Germinal center (tissue), 1 donor: ENCODE measurements around the gene ZPBP2.
"Not testable (repeated sequence)": the region's sequence is repeated elsewhere in the genome, so short reads cannot be mapped to it uniquely, and the experiment has no call there.

Experiments used
- DNase-seq: peaks from one replicate; pipeline ENCODE4 v3.0.0; 2012; ENCODE audit warnings: mixed read lengths, low spot score

Gene ZPBP2

DNA sequence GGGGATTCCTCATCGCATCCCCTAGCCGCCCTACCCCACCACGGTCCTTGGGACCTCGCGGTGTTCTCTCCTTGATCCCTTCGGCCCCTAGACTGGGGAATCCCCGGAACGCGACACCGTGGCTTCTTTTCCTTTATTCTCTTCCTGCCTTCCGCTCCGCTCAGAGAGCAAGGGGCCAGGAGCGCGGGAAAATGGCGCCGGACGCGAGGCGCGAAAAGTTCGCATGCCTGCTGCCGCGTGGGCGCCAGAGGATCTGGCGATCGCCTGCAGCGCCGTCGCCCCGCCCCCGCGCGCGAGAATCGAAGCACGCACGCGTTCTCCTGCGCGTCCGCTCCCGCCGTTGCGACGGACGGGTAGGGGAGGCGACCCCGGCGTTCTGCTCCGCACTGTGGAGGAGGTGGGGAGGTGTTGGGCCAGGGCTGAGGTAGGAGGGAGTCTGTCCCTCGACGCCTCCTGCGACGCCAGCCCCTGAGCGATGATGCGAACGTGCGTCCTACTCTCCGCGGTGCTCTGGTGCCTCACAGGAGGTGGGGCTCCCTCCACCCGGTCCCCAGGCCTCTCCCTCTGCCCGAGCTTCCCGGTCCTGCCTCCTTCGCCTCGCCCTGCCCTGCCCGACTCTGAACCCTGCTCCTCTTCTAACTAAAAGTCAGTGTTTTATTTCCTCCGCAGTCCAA, at the start of gene ZPBP2:
TSS of gene ZPBP2 (plus strand) at position 323 of the 674 bp plus-strand sequence. CDS start at position 476, 153 bp downstream.
- peak; percentile 19 for DNase-seq

DNA sequence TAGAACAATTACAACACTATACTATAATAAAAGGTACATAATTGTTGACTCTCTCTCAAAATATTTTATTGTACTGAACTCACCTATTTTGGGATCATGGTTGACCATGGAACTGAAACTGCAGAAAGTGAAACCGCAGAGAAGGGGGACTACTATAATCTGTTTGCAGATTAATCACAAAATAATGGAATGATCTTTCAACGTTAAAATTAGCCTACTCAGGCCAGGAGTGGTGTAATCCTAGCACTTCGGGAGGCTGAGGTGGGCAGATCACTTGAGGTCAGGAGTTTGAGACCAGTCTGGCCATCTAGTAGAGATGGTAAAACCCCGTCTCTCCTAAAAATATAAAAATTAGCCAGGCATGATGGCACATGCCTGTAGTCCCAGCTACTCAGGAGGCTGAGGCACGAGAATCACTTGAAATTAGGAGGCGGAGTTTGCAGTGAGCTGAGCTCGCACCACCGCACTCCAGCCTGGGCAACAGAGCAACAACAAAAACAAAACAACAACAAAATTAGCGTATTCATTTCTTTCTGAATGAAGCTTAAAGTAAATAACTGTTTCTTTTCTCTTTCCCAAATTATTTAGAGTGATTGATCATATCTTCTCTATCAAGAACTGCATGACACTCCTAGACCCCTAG, 49.5 kb upstream of the ZPBP2 start:
- DNase-seq, result no peak

- DNase-seq, result no peak
Observed at GRCh38 chr17:39820541-39820940, 47.5 kb upstream of the ZPBP2 start.

DNA sequence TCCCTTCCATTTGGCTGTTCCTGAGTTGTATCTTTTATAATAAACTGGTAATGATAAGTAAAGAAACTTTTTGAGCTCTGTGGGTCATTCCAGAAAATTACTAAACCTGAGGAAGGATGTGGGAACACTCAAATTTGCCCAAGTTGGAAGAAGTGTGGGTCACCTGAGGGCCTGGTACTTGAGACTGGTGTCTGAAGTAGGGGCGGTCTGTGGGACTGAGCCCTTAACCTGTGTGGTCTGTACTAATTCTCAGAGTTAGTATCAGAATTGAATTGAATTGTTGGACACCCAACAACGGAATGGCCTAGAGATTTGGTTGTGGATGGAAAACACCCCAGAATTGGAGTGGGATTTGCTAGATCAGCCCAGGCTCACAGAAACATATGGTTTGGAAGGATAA, 47.0 kb upstream of the ZPBP2 start:
- DNase-seq, result no peak

GRCh38 chr17:39822051-39822451, 46.0 kb upstream of the ZPBP2 start:
- peak; percentile 27 for DNase-seq

GRCh38 chr17:39823407-39824054, 44.5 kb upstream of the ZPBP2 start:
- DNase-seq, result no peak

DNA sequence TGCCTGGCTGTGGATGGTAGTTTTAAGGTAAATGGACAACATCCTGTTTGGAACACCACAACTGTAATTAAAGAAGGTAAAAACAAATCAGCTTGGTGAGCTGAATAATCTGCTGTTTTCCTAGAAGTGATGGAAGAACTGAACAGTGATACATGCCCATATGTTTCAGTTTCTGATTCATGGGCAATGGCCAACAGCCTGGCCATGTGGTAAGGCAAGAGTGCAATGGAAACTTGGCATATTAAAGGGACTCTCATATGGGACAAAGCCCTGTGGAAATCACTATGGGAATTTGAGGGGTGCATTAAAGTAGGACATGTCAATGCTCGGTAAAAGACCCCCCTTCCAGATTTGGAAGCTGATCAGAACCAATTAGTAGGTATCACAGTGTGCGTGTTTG, 41.7 kb upstream of the ZPBP2 start:
- DNase-seq, result no peak

DNA sequence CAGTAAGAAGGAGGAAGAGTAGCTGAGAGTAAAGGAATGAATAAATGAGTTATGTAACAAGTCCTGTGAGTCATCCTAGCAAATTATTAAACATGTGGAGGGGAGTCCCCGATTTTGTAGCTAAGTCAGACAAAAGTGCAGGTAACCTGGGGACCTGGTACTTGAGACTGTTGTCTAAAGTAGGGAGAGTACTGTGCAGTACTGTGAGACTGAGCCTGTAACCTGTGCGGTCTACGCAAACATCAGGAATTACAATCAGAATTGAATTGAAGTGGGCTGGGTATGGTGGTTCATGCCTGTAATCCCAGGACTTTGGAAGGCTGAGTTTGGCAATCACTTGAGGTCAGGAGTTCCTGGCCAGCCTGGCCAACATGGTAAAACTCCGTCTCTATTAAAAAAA, 39.6 kb upstream of the ZPBP2 start:
- DNase-seq, result no peak

DNA sequence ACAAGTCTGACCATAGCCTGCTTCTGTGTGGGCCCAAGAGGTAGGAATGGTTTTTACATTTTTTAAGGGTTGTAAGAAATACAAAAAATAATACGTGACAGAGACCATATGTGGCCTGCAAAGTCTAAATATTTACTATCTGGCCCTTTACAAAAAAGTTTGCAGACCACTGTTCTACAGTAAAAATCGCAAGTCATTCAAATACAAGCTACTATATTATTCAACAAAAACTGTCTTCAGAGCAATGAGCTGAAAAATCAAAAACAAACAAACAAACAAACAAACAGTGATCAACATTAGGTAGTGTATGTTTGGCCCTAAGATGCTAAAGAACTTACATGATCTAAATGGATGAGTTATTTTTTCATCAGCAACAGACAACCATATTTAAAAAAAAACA, 36.4 kb upstream of the ZPBP2 start:
- DNase-seq, result no peak

GRCh38 chr17:39834017-39834416, 34.0 kb upstream of the ZPBP2 start:
- no peak for DNase-seq

DNA sequence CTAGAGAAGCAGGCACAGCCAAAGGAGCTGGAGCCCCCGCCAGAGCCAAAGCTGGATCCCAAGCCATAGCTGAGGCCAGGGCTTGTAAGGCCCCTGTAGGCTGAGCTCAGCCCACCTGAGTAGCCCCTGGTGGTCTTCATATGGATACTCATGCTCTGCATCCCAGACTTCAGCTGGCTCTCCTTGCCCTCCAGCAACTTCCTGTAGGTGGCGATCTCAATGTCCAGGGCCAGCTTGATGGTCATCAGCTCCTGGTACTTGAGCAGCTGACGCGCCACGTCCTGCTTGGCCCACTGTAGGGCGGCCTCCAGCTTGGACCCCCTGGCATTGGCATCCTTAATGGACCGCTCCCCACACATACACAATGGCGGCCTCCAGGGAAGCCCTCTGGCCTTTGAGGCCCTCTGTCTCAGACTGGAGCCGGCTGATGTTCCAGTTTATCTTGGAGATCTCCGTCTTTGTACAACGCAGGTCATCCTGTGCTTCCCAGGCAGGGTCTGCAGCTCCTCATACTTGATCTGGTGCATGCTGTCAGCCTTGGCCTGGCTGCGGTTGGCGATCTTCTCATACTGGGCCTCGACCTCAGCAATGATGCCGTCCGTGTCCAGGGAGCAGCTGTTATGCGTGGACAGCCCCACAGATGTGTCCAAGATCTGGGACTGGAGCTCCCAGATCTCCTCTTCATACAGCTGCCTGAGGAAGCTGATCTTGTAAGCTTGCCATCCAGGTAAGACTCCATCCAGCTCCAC, 32.8 kb upstream of the ZPBP2 start:
- no peak for DNase-seq

GRCh38 chr17:39836117-39836516, 31.9 kb upstream of the ZPBP2 start:
- DNase-seq, result no peak

DNA sequence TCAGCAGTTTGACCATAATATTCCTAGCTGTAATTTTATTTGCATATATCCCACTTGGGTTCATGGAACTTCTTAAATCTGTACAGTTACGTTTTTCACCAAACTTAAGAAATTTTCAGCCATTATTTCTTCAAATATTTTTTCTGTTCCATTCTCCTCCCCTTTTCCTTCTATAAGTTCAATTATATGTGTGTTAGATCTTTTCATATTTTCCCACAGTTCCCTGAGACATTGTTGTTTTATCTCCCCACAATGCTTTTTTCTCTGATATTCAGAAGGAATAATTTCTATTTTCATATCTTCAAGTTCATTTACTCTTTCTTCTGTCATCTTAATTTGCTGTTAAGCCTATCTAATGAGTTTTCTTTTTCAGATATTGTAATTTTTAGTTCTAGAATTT, 29.9 kb upstream of the ZPBP2 start:
- no peak for DNase-seq

DNA sequence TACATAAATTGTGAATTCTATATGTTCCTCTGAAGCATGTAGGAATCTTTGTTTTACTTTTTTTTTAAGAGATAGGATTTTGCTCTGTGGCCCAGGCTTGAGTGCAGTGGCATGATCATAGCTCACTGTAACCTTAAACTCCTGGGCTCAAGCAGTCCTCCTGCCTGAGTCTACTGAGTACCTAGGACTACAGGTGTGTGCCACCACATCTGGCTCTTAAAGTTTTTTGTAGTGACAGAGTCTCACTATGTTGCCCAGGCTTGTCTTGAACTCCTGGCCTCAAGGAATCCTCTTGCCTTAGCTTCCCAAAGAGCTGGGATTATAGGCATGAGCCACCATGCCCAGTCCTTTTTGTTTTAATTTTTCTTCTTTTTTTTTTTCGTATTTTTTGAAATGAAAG, 29.2 kb upstream of the ZPBP2 start:
- no peak for DNase-seq

GRCh38 chr17:39841134-39841683, 26.8 kb upstream of the ZPBP2 start:
- DNase-seq, result no peak

GRCh38 chr17:39845052-39845846, 22.8 kb upstream of the ZPBP2 start:
- no peak for DNase-seq

GRCh38 chr17:39846205-39846604, 21.8 kb upstream of the ZPBP2 start:
- no peak for DNase-seq

DNA sequence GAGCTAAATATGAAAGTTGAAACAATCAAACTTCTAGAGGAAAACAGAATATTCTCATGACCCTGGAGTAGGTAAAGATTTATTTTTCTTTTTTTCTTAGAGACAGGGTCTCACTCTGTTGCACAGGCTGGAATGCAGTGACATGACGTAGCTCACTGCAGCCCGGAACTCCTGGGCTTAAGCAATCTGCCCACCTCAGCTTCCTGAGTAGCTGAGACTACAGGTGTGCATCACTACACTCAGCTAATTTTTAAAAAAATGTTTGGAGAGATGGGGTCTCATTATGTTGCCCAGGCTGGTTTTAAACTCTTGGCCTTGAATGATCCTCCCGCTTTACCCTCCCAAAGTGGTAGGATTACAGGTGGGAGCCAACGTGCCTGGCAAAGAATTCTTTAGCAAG, 19.4 kb upstream of the ZPBP2 start:
- DNase-seq, result no peak

- DNase-seq, result not testable (repeated sequence)
Observed at GRCh38 chr17:39850186-39850585, 17.8 kb upstream of the ZPBP2 start.

- no peak for DNase-seq
Observed at GRCh38 chr17:39852239-39852638, 15.8 kb upstream of the ZPBP2 start.

DNA sequence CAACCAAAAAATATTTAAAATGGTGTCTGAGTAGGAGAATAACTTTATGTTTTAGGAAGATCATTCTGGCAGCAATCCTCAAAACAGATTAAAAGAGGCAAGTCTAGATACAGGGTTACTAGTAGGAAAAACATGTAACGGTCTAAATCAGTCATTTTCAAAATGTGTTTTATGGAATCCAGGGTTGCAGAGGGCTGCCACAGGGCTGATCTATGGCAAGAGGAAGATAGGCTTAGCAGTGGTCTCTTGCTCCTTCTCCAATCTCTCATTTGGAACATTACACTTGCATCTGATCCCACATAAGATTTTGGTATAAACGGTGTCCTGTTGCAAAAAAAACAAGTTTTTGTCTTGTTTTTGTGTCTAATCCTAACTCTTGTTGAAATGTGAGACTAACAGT, 13.1 kb upstream of the ZPBP2 start:
- no peak for DNase-seq
